NCI-H2029 treated with DMSO at 0.1 percent for 48 hours (cell line): ENCODE results near the gene C1orf174.
"Not testable (repeated sequence)": the region's sequence is repeated elsewhere in the genome, so short reads cannot be mapped to it uniquely, and the experiment has no call there.

Experiments used
- DNase-seq: peaks from one replicate; lab custom pipeline; 2025; lab: John Stamatoyannopoulos, UW

C1orf174 gene

GRCh38 chr1:3925762-3926161, 25.7 kb upstream of the C1orf174 start:
- no peak for DNase-seq

- no peak for DNase-seq
Observed at GRCh38 chr1:3925256-3925655, 25.2 kb upstream of the C1orf174 start.

GRCh38 chr1:3924825-3925220, 24.8 kb upstream of the C1orf174 start:
- DNase-seq: no peak

GRCh38 chr1:3924186-3924824, 24.2 kb upstream of the C1orf174 start:
- no peak for DNase-seq

- no peak for DNase-seq
Observed at GRCh38 chr1:3923378-3924185, 23.5 kb upstream of the C1orf174 start.

GRCh38 chr1:3922851-3923250, 22.8 kb upstream of the C1orf174 start:
- DNase-seq: no peak

GRCh38 chr1:3922201-3922725, 22.2 kb upstream of the C1orf174 start:
- DNase-seq: no peak

- no peak for DNase-seq
Observed at GRCh38 chr1:3921765-3922164, 21.7 kb upstream of the C1orf174 start.

- no peak for DNase-seq
Observed at GRCh38 chr1:3919706-3920105, 19.6 kb upstream of the C1orf174 start.

GRCh38 chr1:3918966-3919611, 19.0 kb upstream of the C1orf174 start:
- DNase-seq: no peak

GRCh38 chr1:3918359-3918758, 18.3 kb upstream of the C1orf174 start:
- not testable (repeated sequence) for DNase-seq

- DNase-seq: no peak
Observed at GRCh38 chr1:3917761-3918160, 17.7 kb upstream of the C1orf174 start.

- DNase-seq: no peak
Observed at GRCh38 chr1:3915551-3916121, 15.6 kb upstream of the C1orf174 start.

GRCh38 chr1:3914911-3915310, 14.8 kb upstream of the C1orf174 start:
- DNase-seq: no peak

- no peak for DNase-seq
Observed at GRCh38 chr1:3914331-3914851, 14.3 kb upstream of the C1orf174 start.

GRCh38 chr1:3912809-3913685, 13.0 kb upstream of the C1orf174 start:
- no peak for DNase-seq

- no peak for DNase-seq
Observed at GRCh38 chr1:3911981-3912808, 12.1 kb upstream of the C1orf174 start.

GRCh38 chr1:3910857-3911845, 11.1 kb upstream of the C1orf174 start:
- DNase-seq: no peak
